Lung (tissue), 12 donors: ENCODE results near the gene ADAM12. TPM values are rescaled to one million over a fixed set of nuclear protein-coding genes. Genes with fewer than 3 reads are reported as not detected.

Experiments used
- ATAC-seq: fragments of 200-7000 bp; cut with Tn5 transposase; one replicate; pipeline ENCODE4 v1.9.1; 2020; ENCODE audit warnings: moderate number of reproducible peaks; ENCODE audit not compliant: insufficient read depth, low FRiP score
- DNase-seq, 3 donors: peaks; one replicate each; pipeline ENCODE4 v3.0.0-alpha.2; 2013 to 2017
- H3K27ac ChIP-seq, 2 donors: one replicate each; pipeline ENCODE4 v1.5.1; 2013; ENCODE audit warnings: mild to moderate bottlenecking in 2 of 2, moderate library complexity in 2 of 2, control low read depth in 1 of 2, inconsistent platforms in 1 of 2, low read depth in 1 of 2, low read length in 1 of 2
- H3K27me3 ChIP-seq, 3 donors: one replicate each; pipeline ENCODE4 v1.5.1; 2013; ENCODE audit warnings: low read length in 2 of 3; ENCODE audit not compliant: control insufficient read depth in 3 of 3, insufficient read depth in 3 of 3
- H3K36me3 ChIP-seq, 4 donors: one replicate each; pipeline ENCODE4 v1.5.1; 2013; ENCODE audit warnings: low read length in 4 of 4, mild to moderate bottlenecking in 1 of 4, moderate library complexity in 1 of 4; ENCODE audit not compliant: control insufficient read depth in 4 of 4, insufficient read depth in 4 of 4
- H3K4me1 ChIP-seq, 5 donors: one replicate each; pipeline ENCODE4 v1.5.1; 2013; ENCODE audit warnings: low read length in 5 of 5, mild to moderate bottlenecking in 2 of 5, moderate library complexity in 1 of 5; ENCODE audit not compliant: control insufficient read depth in 5 of 5, insufficient read depth in 5 of 5
- H3K4me3 ChIP-seq: one replicate; pipeline ENCODE4 v1.5.1; 2013; ENCODE audit warnings: mild to moderate bottlenecking, control low read depth, moderate library complexity
- H3K9ac ChIP-seq, 2 donors: one replicate each; pipeline ENCODE4 v1.5.1; 2013; ENCODE audit warnings: low read length in 2 of 2, control low read depth in 1 of 2; ENCODE audit not compliant: insufficient read depth in 1 of 2
- H3K9me3 ChIP-seq, 4 donors: one replicate each; pipeline ENCODE4 v1.5.1; 2013; ENCODE audit warnings: low read length in 3 of 4, mild to moderate bottlenecking in 1 of 4, moderate library complexity in 1 of 4; ENCODE audit not compliant: control insufficient read depth in 4 of 4, insufficient read depth in 3 of 4
- CTCF ChIP-seq: IDR thresholded peaks from 2 replicates; pipeline ENCODE4 v1.5.1; 2012; ENCODE audit warnings: mild to moderate bottlenecking; ENCODE audit errors: control extremely low read depth, extremely low read depth
- WGBS, 2 donors: extraction: QIAGEN DNeasy Blood & Tissue Kit; methylation state at CpG; one replicate each; pipeline ENCODE4 v1.1.7; 2013; 5-methylcytosine and 5-hydroxymethylcytosine counted together
- polyA plus RNA-seq, 2 donors: library from polyadenylated mRNA; stranded (reverse); fragments of 200-250 nt; gene quantifications; one replicate each; pipeline ENCODE4 v1.2.1, GENCODE V29; 2013
- total RNA-seq, 2 donors: library from RNA; depleted of rRNA in 1 of 2; stranded (reverse); fragments of >200 nt in 1 of 2; gene quantifications; one replicate each; pipeline ENCODE4 v1.2.1, GENCODE V29; 2014 to 2021
- donor health status: control.
- donor health status: control.
- donor health status: Bipolar disorder and iron deficiency.
- donor health status: healthy.
- donor health status: DM: yes; HTN: yes; CAD: no.

ADAM12 gene
- total and polyA plus RNA-seq, 4 donors, result 0.16 to 5.8 (median 0.85) TPM

DNA sequence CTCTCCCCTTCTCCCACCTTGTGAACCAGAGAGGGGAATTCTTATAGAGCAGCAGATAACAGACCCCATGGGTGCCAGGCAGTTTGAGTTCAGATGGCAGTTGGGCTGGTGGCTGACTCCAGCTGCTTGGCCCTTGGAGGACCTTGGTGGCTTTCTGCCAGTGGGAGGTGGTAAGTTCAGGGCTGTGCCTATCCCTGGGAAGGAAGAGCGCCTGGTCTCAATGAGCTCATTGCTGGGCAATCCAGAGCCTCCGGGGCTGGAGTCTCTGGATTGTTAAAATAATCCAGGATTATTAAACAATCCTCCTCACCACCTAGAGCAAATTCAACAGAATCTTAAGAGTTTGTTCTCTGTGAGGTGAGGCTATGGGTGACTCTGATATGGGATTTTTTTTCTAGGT lies 386.7 kb downstream of the ADAM12 start:
- no peak for ATAC-seq

GRCh38 chr10:125999694-126000093 lies 388.6 kb downstream of the ADAM12 start:
- WGBS, 2 donors, result 67 to 74% methylated on average over 3 of the region's 3 CpGs
- H3K36me3 ChIP-seq, result no peaks in the 10 kb centered on the region
- H3K27ac ChIP-seq, result no peak overlapping the region
- TF ChIP-seq CTCF, result no peak
- H3K9ac ChIP-seq, result no peak overlapping the region
- no peak overlapping the region for H3K4me3 ChIP-seq
- no peak for ATAC-seq
- no peak for DNase-seq
- H3K9me3 ChIP-seq, result peaks cover 0 to under 1% (median 0%) of the 10 kb centered on the region in 4 donors
- H3K27me3 ChIP-seq, result no peaks in the 10 kb centered on the region
- no peaks in the 10 kb centered on the region for H3K4me1 ChIP-seq

More for the DNA sequence above, 386.7 kb downstream of the ADAM12 start:
- Histone ChIP-seq H3K27ac (no peak overlapping the region), H3K36me3 (no peaks in the 10 kb centered on the region), H3K4me3 (no peak overlapping the region), H3K9ac (no peak overlapping the region), H3K9me3 (peaks cover 0 to 3% (median 0%) of the 10 kb centered on the region in 4 donors), H3K27me3 (no peaks in the 10 kb centered on the region), H3K4me1 (no peaks in the 10 kb centered on the region)
- no peak for TF ChIP-seq CTCF
- 46 to 78% methylated on average over 2 of the region's 2 CpGs for WGBS, 2 donors
- no peak for DNase-seq

DNA sequence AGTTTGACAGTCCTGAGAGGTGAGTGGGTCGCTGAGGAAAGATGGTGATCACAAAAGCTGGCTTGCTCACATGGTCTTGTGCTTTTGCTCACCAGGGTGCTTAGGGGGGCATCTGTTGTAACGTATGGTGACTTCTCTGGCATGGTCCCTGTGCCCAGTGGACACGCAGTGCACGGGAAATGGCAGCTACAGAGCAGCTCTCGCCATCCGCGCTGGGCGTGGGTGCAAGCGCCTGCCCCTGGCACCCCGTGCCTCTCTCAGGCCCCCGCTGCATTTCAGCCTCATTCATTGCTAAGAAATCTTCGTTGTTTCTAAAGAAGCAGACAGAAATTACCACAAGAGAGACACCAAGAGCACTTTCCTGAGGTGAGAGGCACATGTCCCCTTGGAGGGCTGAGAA lies 390.7 kb downstream of the ADAM12 start:
- DNase-seq, result no peak

More for the DNA sequence above, 390.7 kb downstream of the ADAM12 start:
- H3K9me3 ChIP-seq, result no peaks in the 10 kb centered on the region
- no peaks in the 10 kb centered on the region for H3K4me1 ChIP-seq
- 93 to 96% methylated on average over 12 of the region's 12 CpGs for WGBS, 2 donors
- H3K27ac ChIP-seq, result no peak overlapping the region
- no peak overlapping the region for H3K9ac ChIP-seq
- no peak overlapping the region for H3K4me3 ChIP-seq
- H3K27me3 ChIP-seq, result no peaks in the 10 kb centered on the region
- no peaks in the 10 kb centered on the region for H3K36me3 ChIP-seq
- ATAC-seq, result no peak
- TF ChIP-seq CTCF, result no peak
